Islet precursor cell (in vitro differentiated cells): ENCODE data around the gene MICA.
"Not testable (repeated sequence)": the region's sequence is repeated elsewhere in the genome, so short reads cannot be mapped to it uniquely, and the experiment has no call there.

Experiments used
- DNase-seq: peaks from one replicate; pipeline ENCODE4 v3.0.0-alpha.2; 2018

Gene MICA

DNA sequence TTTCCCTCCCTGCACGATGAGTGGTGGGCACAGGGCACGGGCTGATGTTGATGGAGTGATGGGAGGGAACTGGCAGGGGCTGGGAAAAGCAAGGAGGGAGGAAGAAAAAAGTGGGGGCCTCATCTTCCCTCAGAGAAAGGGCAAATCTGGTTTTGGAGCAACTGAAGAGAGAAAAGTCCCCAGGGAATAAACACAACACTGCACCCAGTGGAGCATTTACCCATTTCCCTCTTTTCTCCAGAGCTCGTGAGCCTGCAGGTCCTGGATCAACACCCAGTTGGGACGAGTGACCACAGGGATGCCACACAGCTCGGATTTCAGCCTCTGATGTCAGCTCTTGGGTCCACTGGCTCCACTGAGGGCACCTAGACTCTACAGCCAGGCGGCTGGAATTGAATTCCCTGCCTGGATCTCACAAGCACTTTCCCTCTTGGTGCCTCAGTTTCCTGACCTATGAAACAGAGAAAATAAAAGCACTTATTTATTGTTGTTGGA is 11.4 kb downstream of the MICA start:
- DNase-seq: no peak

DNA sequence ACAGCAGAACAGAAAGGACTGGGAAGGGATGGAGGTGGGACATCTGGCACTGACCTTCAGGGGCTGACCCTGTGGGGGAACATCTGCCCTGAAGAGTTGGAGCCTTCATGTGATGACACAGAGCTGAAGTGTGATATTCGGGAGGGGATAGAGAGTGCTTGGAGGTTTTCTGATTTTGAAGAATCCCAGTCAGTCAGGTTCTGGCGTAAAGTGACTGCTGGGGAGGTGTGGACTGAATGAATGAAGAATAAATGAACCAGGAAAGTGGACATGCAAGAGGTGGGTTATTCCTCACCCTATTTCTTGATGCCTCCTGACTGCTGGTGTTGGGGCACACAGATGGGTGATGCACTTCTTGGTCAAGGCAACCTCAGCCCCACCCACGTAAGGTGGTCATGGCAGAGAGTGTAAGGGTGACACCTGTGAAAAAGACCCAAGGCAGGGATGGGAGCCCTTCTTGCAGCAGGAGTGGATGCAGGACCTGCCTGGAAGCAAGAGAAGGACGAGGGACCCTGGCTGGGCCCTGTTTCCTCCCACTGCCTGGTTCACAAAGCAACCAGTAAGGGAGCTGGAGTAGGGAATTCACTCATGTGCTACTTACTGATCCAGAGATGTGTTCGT is 13.1 kb downstream of the MICA start:
- DNase-seq: no peak

DNA sequence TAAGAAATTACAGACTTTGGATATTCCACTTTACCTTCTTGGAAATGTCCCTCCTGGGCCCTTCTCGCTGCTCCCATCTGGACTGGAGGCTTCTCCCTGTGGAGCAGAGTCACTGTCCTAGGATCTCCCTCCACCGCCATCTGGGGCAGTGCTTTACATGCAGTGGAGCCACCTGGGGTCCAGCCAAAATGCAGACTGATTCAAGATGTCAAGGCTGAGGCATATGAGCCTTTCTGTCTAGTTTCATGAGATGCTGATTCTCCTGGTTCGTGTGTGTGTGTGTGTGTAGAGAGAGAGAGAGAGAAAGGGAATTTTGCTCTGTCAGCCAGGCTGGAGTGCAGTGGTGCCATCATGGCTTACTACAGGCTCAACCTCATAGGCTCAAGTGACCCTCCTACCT is 14.9 kb downstream of the MICA start:
- no peak for DNase-seq

DNA sequence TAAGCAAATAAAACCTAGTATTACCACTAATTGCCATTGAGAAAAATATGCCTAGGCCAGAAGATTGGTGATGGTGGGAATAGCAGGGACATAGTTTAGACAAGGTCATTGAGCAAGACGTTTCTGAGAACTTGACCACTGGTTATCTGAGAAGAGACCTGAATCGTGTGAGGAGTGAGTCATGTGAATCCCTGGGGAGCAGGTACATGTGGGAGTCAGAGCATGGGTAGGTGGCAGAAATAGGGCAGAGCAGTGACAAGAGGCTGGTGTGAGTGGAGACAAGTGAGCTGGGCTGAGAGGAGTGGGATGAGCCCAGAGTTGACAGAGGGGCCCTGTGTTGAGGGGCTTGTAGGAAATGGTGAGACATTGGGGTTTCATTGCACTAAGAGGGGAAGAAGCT is 16.4 kb downstream of the MICA start:
- DNase-seq: no peak

- no peak for DNase-seq
Observed at GRCh38 chr6:31420546-31420945, 17.2 kb downstream of the MICA start.

DNA sequence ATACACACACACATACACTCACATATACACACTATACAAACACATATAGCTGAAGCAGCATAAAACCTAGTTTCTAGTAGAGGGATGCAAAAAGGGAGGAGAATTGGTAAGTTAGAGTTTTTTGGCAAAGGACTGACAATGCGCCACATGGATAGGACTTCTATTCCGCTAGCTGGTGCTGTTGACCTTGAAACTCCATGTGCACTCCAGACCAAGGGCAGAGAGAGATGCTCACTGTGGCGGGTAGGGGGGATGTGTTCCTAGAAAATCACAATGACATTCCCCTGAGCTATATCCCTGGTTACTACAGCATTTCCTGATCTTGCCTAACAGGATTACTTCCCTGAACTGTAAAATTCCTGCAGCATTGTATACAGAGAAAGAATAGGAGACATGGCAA is 19.2 kb downstream of the MICA start:
- DNase-seq: no peak

- no peak for DNase-seq
Observed at GRCh38 chr6:31423550-31423949, 20.2 kb downstream of the MICA start.

- DNase-seq: no peak
Observed at GRCh38 chr6:31426395-31427354, 23.3 kb downstream of the MICA start.

- no peak for DNase-seq
Observed at GRCh38 chr6:31430449-31430848, 27.1 kb downstream of the MICA start.

DNA sequence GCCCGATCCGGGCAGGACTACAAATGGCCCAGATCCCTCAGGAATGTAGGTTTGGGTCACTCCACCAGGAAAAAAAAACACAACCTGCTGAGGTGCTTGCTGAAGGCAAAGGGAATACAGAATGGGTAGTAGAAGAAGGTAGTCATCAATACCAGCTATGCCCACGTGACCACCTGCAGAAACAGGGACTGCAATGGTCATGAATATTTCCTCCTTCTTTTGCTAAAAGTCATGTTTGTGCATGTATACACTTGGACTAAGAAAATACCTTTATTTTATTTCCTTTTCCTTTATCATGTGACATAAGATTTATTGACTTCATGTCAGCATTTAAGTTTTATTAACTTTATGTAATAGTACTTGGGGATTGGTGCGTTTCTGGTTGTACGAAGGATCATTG is 31.7 kb downstream of the MICA start:
- not testable (repeated sequence) for DNase-seq

GRCh38 chr6:31438222-31438621 is 34.8 kb downstream of the MICA start:
- DNase-seq: no peak

DNA sequence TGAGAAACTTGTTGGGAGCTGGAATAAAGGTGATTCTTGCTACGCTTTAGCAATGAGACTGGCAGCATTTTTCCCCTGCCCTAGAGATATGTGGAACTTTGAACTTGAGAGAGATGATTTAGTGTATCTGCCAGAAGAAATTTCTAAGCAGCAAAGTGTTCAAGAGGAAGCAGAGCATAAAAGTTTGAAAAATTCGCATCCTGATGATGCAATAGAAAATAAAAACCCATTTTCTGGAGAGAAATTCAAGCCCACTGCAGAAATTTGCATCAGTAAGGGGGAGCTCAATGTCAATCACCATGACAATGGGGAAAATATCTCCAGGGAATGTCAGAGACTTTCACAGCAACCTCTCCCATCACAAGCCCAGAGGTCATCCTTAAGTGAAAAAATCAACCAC is 35.3 kb downstream of the MICA start:
- DNase-seq: no peak

GRCh38 chr6:31441365-31442267 is 38.2 kb downstream of the MICA start:
- peak; percentile 80 for DNase-seq

DNA sequence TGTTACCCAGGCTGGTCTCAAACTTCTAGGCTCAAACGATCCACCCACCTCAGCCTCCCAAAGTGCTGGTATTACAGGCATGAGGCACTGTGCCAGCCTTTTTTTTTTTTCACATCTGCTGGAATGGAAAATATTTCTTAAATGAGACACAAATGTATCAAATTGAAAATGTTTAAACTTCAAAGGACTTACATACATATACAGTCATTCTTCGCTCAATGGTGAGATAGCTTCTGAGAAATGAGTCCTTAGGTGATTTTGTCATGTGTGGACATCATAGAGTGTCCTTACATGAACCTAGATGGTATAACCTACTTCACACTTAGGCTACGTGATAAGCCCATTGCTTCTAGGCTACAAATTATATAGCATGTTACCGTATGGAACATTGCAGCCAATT is 43.1 kb downstream of the MICA start:
- DNase-seq: no peak

GRCh38 chr6:31446999-31447789 is 43.8 kb downstream of the MICA start:
- DNase-seq: not testable (repeated sequence)

DNA sequence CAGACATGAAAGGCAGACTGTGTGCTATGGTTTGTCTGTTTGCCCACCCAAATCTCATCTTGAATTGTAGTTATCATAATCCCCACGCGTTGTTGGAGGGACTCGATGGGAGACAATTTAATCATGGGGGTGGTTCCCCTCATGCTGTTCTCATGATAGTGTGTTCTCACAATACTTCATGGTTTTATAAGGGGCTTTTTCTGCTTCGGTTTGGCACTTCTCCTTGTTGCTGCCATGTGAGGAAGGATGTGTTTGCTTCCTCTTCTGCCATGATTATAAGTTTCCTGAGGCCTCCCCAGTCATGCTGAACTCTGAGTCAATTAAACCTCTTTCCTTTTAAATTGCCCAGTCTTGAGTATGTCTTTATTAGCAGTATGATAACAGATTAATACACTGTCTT is 47.4 kb downstream of the MICA start:
- no peak for DNase-seq

- DNase-seq: no peak
Observed at GRCh38 chr6:31452859-31453258, 49.5 kb downstream of the MICA start.

DNA sequence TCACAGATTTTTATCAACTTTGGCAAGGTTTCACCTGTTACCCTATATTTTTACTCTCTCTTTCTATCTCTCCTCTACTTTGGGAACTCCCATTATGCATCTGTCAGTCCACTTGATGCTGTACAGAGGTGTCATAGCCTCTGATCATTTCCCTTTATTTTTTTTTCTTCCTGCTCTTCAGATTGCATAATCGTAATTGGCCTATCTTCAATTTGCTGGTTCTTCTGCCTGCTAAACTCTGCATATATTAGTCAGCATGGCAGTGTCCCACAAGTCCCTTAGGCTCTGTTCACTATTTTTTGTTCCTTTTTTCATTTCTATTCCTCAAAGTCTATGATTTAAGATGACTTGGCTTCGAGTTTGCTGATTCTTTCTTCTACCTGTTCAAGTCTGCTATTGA is 49.9 kb downstream of the MICA start:
- DNase-seq: no peak

DNA sequence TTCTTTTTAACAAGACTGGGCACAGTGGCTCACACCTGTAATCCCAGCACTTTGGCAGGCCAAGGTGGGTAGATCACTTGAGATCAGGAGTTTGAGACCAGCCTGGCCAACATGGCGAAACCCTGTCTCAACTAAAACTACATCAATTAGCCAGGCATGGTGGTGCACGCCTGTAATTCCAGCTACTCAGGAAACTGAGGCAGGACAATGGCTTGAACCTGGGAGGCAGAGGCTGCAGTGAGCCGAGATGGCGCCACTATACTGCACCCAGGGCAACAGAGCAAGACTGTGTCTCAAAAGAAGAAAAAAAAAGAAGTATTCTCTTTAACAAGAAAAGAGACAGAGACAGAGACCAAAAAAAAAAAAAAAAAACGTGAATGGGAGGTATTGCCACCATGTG is 56.5 kb downstream of the MICA start:
- DNase-seq: not testable (repeated sequence)

DNA sequence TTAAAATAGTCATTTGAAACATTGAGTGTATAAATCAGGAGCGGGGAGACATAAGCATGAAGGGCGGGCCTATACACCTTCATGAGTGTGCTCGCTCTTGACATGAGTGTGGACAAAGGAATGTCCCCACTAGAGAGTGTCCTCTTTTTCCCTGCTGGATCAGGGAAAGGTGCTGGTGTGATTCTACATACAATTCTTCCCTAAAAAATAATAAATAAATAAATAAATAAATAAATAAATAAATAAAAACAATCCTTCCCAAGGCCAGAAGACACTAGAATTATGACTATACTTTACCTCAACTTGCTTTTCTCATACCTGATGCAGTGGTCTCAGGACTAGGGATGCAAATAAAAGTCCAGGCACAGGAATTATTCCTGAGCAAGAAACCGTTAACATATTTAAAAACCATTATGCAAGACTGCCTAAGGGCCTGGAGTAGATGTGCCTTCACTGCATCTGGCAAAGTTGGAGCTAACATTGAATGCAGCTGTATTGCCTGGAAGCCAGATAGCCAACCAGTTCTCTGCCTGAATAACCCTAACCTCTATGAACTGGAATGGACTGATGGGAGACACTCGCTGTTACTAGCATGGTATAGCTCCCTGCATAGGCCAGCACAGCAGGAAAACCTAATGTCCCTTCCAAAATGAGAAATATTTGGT is 57.1 kb downstream of the MICA start:
- DNase-seq: no peak
